Measurements from ENCODE around the gene SEC62. TPM values are rescaled to one million over a fixed set of nuclear protein-coding genes. Genes with fewer than 3 reads are reported as not detected.

The SEC62 gene
- polyA plus RNA-seq, 4 donors = 159 to 200 (median 183) TPM

DNA sequence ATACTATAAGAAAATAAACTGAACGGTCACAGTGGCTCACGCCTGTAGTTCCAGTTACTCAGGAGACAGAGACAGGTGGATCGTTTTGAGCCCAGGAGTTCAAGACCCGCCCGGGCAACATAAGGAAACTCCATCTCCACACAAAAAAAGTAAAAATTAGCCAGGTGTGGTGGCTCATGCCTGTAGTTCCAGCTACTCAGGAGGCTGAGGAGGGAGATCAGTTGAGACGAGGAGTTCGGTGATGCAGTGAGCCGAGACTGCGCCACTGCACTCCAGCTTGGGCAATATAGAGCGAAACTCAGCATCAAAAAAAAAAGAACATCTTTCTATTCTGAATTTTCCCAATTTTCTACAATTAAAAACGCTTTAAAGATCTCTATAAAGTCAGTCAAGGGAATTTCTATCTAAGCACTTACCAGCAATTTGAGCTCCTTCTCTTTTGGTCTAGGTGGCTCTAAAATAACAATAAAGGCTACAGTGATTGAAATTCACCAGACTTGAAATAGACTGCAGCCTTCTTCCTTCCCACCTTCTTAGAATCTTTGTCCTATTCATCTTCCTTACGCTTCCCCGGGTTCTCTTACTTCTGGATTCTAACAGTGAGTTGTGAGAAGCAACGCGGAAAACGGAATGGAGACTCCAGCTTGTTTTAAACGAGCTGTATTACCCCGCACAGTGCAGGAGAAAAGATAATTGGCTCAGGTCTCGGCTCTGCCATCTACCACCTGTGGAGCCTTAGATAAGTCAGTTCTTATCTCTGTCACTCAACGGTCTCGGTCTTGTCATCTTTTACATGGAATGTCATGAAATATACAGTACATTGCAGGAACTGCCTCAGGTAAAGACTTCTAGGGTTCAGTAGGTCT is 812 bp upstream of the SEC62 start:
- DNase-seq (ENCODE audit: low read depth in 4 of 4, low spot score in 3 of 4) = peak in 1 of 4 donors; percentile 12

DNA sequence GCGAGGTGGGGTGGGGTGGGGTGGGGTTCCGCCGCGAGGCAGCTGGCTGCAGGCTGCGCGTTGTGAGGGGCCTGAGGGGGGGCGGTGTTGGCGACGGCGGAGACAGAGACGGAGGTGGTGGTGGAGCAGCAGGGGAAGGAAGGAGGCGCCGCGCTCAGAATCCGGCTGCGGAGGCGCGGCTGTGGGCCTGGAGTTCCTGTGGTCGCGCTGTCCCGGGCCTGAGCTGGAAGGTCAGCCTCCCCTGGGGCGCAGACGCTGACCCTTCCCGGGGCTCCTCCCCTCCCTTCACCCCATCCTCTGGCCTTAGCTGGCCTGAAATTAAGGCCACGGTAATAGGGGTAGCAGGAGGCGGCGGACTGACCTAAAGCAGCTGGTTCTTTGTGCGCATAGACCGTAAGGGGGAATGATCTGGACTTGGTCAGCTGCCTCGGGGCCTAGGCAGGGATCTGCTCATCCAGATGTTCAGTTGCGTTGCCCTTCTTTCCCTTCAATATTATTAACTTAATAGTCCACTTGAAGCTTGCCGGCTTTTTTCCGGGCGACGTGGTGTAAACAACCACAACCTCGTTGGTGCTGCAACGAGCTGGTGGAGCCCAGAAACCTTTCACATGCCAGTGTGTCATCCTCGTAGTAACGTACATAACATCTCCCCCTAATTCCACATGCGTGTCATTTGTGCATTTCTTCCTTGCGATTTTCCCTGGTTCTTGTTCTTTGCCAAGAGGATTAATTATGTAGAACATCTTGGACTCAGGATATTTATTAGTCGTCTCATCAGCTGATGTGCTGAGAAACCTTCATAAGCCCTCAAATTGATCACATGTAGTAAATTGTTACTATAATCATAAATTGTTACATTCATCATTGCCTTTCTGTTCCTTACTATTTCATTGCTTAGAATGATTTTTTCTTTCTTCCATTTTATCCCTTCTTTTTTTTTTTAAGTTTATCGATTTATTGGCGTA is 626 bp downstream of the SEC62 start:
- peak in 3 of 4 donors; percentile 29 to 39 (median 36) for DNase-seq (ENCODE audit: low read depth in 4 of 4, low spot score in 3 of 4)

DNA sequence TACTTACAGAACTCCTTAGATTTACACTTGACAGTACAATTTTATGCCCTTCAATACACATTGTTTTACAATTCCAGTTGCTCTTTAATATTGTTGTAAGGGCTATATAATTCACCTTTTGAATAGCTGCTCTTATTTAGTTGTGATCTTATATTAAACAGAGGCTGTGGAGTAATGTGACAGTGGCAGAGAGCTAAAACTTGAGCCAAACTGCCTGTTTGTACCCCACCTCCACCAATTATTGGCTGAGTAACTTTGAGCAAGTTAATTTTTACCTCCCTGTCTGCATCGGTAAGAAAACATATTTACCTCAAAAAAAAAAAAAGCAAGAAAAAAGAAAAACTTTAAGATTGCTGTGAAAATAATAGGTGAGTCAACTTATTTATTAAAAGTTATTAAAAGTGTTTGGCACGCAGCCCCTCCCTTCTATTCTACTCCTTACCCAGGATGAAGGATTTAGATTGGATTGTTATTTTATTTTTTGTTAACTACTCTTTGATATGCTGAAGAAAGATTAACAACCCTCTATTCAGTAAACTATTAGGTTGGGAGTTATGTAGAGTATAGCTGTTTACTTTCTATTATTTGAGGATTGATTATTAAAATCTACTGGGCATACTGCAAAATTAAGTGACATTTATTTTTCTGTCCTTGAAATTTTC is 1.7 kb downstream of the SEC62 start:
- DNase-seq (ENCODE audit: low read depth in 4 of 4, low spot score in 3 of 4) = no peak

DNA sequence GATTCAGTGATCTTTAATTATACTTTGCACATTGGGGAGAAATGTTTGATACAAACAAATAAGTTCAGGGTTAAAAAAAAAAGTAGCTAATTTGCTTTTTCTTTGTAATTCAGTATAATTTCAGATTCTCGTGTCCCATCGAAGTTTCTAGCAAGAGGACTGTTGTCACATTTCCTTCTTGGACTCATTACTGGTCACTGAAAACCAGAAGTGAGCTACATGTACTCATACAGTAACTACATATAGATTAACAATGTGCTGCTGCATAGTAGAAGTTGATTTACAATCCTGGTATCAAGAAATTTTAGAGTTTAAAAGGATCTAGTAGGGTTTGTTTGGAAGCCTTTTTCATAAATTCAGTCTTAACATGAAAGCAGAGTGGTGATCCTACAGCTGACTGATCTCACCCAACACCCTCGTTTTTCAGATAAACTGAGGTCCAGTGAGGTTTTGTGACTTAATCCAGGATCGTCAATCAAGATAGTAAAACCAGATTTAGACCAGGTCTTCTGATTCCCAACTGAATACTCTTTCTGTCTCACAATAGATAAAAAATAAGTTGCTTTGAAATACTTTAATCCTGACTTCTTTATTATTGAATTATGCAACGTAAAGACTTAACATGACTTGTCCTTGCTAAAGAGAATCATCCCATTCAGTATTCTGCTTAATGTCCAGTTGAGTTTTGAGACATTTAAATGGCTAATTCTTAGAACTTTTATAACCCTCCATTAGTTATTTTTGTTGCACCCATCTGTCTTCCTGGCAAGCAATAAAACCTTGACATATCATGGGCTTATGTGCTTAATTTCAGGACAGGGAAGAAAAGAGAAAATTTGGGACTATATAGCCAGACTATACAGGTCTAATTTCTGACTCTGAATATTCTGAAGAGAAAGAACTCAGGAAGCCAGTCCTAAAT is 2.8 kb downstream of the SEC62 start:
- DNase-seq (ENCODE audit: low read depth in 4 of 4, low spot score in 3 of 4) = no peak

DNA sequence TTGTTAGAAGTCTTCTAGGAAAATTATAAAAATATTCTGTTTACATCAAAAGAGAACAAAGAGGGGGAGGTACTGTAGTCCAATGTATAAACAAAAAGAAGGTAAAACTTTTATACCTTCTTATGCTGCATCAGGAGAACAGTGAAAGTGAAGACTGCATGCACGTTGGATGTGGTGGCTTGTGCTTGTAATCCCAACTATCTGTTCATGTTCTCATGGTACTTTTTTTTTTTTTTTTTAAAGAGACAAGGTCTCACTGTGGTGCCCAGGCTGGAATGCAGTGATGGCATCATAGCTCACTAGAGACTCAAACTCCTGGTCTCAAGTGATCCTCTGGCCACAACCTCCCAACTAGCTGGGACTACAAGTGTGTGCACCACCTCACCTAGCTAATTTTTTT is 4.2 kb downstream of the SEC62 start:
- no peak for DNase-seq (ENCODE audit: low read depth in 4 of 4, low spot score in 3 of 4)

DNA sequence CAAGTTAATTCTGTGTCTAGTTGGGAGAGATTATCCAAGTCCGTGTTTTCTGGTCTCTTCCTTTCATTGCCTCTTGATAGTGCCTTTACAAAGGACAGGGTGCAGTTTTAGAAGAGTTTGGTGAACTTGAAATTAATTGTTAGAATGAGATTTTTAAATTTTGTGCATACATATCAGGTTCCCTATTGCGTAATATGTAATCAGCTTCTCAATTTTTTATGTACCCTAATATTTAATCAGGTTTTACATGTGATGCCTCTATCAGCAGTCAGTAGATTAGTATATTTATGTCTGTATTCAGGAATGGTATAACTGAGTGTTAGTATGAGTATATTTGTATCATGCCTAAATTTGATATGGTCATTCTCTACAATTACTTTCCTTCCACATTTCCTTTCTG is 4.9 kb downstream of the SEC62 start:
- DNase-seq (ENCODE audit: low read depth in 4 of 4, low spot score in 3 of 4) = no peak

DNA sequence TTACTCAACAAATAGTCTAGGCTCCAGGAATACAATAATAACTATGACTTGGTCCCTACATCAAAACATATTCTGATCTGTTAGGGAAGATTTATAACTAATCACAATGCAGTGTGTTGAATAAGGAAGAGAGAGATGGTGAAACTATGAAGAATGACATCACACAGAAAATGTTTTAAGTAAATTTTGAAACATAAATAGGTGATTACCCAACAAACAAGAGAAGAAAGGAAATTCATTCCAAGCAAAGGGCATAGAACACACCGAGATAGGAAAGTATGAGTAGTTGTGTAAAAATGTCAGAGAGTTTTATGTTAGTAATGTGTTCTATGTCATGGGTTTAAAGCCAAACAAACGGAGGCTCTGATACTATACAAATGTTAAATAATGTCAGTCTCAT is 13.4 kb downstream of the SEC62 start:
- DNase-seq (ENCODE audit: low read depth in 4 of 4, low spot score in 3 of 4) = no peak

DNA sequence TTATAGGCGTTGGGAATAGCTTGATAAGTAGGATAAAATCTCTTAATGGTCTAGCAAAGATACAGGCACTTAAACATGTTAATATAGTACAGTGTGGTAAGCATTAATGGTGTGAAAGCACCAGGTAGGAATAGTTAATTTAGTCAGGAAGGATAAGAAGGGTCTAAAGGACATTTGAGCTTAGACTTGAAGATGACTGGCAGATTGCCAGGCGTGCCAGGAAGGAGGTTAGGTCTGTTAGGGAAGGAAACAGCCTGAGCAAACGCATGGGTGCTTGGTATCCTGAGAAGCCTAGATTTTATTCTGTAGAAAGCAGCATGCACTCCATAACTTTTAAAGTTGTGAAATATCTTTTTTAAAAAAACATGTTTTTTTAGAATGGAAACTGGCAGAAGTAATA is 17.7 kb downstream of the SEC62 start:
- no peak for DNase-seq (ENCODE audit: low read depth in 4 of 4, low spot score in 3 of 4)

DNA sequence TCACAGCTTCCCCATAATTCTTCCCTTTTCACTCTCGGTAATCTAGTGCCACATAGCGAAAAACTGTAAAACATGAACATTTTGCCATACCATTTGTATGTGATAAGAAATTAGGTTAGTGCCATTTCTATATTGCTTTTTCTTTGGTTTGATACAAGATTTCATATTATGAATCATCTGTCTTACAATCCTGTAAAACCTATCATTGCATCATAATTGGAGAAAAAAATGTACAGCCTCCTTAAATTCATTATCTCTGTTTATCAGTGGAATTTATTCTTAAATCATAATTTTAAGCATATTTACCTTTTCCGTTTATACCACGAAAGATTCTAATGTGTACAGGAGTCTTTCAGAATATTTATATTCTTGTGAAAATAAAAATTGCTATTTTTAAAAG is 23.8 kb downstream of the SEC62 start:
- DNase-seq (ENCODE audit: low read depth in 4 of 4, low spot score in 3 of 4) = no peak

DNA sequence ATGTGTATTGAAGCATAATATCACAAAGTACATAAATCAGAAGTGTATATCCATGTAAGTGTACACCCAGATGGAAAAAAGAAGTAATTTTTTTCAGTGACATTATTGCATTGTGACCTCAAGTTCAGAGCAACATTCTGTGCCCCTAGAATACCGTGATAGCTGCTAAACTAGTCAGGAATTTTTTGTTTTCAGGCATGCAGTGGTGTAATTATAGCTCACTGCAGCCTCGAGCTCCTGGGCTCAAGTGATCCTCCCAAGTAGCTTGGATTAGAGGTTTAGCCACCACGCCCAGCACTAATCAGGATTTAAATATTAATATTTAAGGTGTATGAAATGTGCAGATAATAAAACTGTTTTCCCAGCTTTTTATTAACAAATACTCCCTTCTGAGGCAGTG is 25.5 kb downstream of the SEC62 start:
- DNase-seq (ENCODE audit: low read depth in 4 of 4, low spot score in 3 of 4) = no peak

DNA sequence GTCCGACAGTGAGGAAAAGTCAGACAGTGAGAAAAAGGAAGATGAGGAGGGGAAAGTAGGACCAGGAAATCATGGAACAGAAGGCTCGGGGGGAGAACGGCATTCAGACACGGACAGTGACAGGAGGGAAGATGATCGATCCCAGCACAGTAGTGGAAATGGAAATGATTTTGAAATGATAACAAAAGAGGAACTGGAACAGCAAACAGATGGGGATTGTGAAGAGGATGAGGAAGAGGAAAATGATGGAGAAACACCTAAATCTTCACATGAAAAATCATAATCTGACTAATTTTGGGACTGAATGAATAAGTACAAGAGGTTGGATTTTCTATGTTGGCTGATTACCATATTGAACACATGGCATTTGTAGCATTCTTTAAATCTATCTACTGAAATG is 26.2 kb downstream of the SEC62 start:
- no peak for DNase-seq (ENCODE audit: low read depth in 4 of 4, low spot score in 3 of 4)

DNA sequence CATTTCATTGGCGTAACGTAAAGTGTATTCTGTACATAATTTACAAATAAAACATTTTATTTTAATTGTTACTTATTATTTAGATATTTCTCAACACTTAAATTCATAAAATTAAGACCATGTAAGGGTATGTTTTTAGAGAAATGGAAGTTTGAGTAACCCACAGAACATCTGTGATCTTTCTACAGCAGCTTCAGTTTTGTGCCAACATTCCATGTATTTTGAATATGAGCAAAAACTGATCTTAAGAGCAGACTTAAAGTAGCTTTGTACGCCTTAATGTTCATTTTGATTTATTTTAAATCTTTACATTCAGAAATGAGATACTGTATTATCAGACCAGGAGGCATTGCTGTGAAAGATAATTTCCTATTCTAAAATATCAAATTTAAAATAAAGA is 27.2 kb downstream of the SEC62 start:
- no peak for DNase-seq (ENCODE audit: low read depth in 4 of 4, low spot score in 3 of 4)

DNA sequence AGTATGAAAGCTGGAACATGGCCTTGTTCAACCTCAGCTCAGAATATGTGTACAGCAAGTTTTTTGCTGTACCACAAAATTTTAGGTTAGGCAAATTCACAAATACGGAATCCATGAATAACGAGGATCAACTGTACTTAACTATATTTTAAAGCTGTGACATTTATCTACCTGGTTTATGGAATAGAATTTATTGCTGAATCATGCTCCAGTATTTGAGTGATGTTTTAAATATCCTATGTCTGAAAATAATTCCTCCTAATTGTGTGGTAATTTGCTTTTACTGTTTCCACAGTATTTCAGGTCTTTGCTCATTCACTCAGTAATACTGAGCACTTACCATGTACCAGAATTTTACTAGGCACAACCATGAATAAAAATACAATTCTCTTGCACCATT is 29.5 kb downstream of the SEC62 start:
- no peak for DNase-seq (ENCODE audit: low read depth in 4 of 4, low spot score in 3 of 4)

DNA sequence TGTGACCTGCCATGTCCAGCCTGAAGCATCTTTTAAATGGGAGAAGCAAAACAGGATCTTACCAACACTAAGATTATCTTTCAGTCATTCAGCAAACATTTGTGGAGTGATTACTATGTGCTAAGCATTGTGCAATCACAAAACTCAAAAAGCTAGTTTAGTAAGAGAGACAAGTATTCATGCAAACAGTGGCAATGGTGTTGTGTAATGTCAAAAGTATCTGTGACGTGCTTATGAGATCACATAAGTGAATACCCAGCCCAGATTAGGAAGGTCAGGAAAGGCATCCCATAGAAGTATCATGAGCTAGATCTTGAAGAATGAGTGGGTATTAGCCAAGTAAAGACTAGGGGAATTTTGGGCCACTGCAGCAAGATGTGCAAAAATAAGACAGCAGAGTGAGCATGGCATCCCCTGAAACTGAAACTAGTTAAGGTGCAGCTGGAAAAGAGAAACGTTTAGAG is 32.1 kb downstream of the SEC62 start:
- no peak for DNase-seq (ENCODE audit: low read depth in 4 of 4, low spot score in 3 of 4)

DNA sequence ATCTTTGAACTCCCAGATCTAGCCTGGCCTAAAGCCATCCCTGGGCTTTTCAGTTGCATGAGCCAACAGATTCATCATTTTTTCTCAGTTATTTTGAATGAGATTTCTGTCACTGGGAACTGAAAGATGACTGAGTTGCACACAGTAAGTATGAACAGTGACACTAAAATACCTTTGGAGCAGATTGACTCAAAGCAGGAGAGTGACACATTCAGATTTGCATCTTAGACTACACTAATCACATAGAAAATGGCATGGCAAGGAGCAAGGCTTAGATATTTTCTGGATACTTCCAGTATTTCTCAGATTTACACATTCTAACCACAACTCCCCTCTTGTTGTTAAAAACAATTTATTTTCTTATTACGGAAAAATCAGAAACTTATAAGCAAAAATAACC is 32.8 kb downstream of the SEC62 start:
- DNase-seq (ENCODE audit: low read depth in 4 of 4, low spot score in 3 of 4) = no peak

DNA sequence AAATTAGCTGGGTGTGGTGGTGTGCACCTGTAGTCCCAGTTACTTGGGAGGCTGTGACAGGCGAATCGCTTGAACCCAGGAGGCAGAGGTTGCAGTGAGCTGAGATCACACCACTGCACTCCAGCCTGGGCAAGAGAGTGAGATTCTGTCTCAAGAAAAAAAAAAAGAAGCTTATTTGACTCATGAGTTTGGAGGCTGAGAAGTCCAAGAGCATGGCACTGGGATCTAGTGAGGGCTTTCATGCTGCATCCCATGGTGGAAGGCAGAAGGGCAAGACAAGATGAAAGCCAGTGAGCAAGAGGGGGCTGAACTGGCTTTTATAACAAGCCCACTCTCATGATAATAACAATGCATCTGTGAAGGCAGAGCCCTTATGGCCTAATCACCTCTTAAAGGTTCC is 33.4 kb downstream of the SEC62 start:
- no peak for DNase-seq (ENCODE audit: low read depth in 4 of 4, low spot score in 3 of 4)

DNA sequence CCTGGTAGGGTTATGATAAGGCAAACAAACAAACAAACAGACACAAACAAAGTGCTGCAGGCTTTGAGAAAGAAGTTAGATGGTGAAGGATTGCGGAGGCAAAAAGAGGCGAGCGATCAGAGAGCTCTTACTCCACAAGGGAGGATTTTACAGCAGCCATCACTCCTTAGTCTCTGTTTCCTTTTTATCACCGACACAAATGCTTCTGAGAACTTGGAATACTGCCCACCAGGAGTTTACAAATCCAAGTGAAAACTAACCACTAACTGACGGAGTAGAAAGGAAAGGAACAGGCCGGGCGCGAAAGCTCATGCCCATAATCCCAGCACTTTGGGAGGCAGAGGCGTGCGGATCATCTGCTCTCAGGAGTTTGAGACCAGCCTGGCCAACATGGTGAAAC is 35.6 kb downstream of the SEC62 start:
- no peak for DNase-seq (ENCODE audit: low read depth in 4 of 4, low spot score in 3 of 4)

DNA sequence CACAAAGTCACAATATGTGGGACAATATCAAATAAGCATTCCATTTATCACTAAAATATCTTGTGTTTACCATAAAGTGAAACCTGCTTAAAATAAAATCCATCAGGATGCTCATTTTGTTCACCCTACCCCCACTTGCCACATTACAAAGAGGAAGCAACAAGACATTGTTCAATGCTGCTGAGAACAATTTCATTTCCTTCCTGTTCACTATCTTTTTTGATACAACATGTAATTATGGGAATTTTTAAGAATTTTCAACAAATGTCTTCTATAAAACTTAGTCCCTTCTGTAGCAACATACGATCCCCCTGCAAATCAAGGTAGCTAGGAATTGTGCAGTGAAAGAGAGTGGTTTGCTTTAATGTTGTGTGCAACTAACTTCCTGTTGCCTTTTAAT is 36.3 kb downstream of the SEC62 start:
- DNase-seq (ENCODE audit: low read depth in 4 of 4, low spot score in 3 of 4) = no peak

DNA sequence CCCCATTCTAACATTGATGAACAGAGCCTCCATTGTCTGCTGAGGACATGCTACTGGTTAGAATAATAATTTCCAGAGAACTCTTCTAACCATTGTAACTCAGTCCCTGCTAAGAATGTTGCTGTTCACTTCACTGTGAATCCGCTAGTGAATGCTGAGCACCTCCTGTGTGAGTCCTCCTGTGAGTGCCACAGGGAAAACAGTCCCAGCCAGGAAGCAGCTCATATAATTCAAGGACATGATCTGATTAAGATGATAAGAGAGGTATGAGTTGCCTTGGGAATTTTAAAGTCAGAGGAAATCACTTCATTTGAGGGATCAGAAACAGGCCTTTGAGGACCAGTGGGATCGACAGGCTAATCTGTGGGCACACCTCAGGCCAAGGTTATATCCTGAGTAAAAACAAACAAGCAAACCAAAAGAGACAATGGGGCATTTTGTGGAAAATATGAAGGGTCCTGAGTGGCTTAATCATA is 37.3 kb downstream of the SEC62 start:
- no peak for DNase-seq (ENCODE audit: low read depth in 4 of 4, low spot score in 3 of 4)

Measured in left renal pelvis (tissue), 4 donors.